HepG2 (cell line): ENCODE results near the gene SLC17A9. TPM values are rescaled to one million over a fixed set of nuclear protein-coding genes. Genes with fewer than 3 reads are reported as not detected.

ENCODE experiments used
- ADNP ChIP-seq: sonication (generic); formaldehyde crosslinking; IDR thresholded peaks from 2 replicates; pipeline ENCODE4 v1.4.0; 2020; ENCODE audit warnings: missing genetic modification reagents
- AGO2 ChIP-seq: fragments of 200-400 bp; formaldehyde crosslinking; optimal IDR thresholded peaks from 2 replicates; pipeline ENCODE3; 2017; ENCODE audit warnings: mild to moderate bottlenecking, low read depth, low read length, moderate library complexity
- ARNTL ChIP-seq: sonication (generic); formaldehyde crosslinking; IDR thresholded peaks from 2 replicates; pipeline ENCODE4 v1.4.0; 2020; ENCODE audit warnings: mild to moderate bottlenecking, missing genetic modification reagents
- ETV5 ChIP-seq: IDR thresholded peaks from 2 replicates; pipeline ENCODE4 v1.6.1; 2018; ENCODE audit warnings: missing biosample characterization, missing genetic modification reagents, inconsistent platforms, borderline replicate concordance
- HOXD1 ChIP-seq: sonication (generic); formaldehyde crosslinking; IDR thresholded peaks from 2 replicates; pipeline ENCODE4 v1.5.0; 2020; ENCODE audit warnings: missing genetic modification reagents
- KAT7 ChIP-seq: IDR thresholded peaks from 2 replicates; pipeline ENCODE4 v1.6.1; 2018; ENCODE audit warnings: borderline replicate concordance, missing compliant biosample characterization
- MTA1 ChIP-seq: sonication (generic); formaldehyde crosslinking; IDR thresholded peaks from 2 replicates; pipeline ENCODE4 v1.4.0; 2020; ENCODE audit warnings: missing genetic modification reagents, mild to moderate bottlenecking, borderline replicate concordance
- NFKB2 ChIP-seq: sonication (generic); formaldehyde crosslinking; IDR thresholded peaks from 2 replicates; pipeline ENCODE4 v1.4.0; 2020; ENCODE audit warnings: missing genetic modification reagents, borderline replicate concordance
- POLR2A ChIP-seq, 2 experiments: IDR thresholded peaks; 2 replicates each; pipeline ENCODE4 v1.6.1; 2011; ENCODE audit warnings: low read depth in 2 of 2, low read length in 2 of 2, mild to moderate bottlenecking in 1 of 2, moderate library complexity in 1 of 2; ENCODE audit not compliant: insufficient read depth in 1 of 2
- RAD21 ChIP-seq: fragments of 450-650 bp; formaldehyde crosslinking; IDR thresholded peaks from 2 replicates; pipeline ENCODE4 v1.5.0; 2020; ENCODE audit warnings: mild to moderate bottlenecking
- RFXAP ChIP-seq: sonication (generic); formaldehyde crosslinking; IDR thresholded peaks from 2 replicates; pipeline ENCODE4 v1.4.0; 2020; ENCODE audit warnings: missing genetic modification reagents, borderline replicate concordance
- ZNF160 ChIP-seq: sonication (generic); formaldehyde crosslinking; IDR thresholded peaks from 2 replicates; pipeline ENCODE4 v1.8.0; 2022; ENCODE audit warnings: mild to moderate bottlenecking, inconsistent platforms, missing genetic modification reagents
- ZNF263 ChIP-seq: sonication (generic); formaldehyde crosslinking; IDR thresholded peaks from 2 replicates; pipeline ENCODE4 v1.4.0; 2020; ENCODE audit warnings: missing genetic modification reagents
- ZNF441 ChIP-seq: sonication (generic); formaldehyde crosslinking; IDR thresholded peaks from 2 replicates; pipeline ENCODE4 v1.7.0; 2021; ENCODE audit warnings: missing genetic modification reagents, borderline replicate concordance
- ZNF543 ChIP-seq: sonication (generic); formaldehyde crosslinking; IDR thresholded peaks from 2 replicates; pipeline ENCODE4 v1.4.0; 2020; ENCODE audit warnings: mild to moderate bottlenecking, missing genetic modification reagents
- ZNF768 ChIP-seq: sonication (generic); formaldehyde crosslinking; IDR thresholded peaks from 2 replicates; pipeline ENCODE4 v1.4.0; 2020; ENCODE audit warnings: missing genetic modification reagents
- ZNF781 ChIP-seq: sonication (generic); formaldehyde crosslinking; IDR thresholded peaks from 2 replicates; pipeline ENCODE4 v1.5.1; 2020; ENCODE audit warnings: borderline replicate concordance, mild to moderate bottlenecking, missing genetic modification reagents; ENCODE audit errors: not compliant biosample characterization
- polyA plus RNA-seq, 8 experiments: library from polyadenylated mRNA; depleted of rRNA in 3 of 8; stranded (reverse) in 7 of 8; unstranded in 1 of 8; fragments of >200 nt; fragmentation: Illumina TruSeq in 4 of 8; extraction: Trizol in 4 of 8; gene quantifications; 2 replicates each; pipeline versions ENCODE4 v1.2.1 to v1.2.3, GENCODE V29; 2011 to 2016; ENCODE audit warnings: low read depth in 4 of 8, missing spikeins in 1 of 8, mixed read lengths in 1 of 8; ENCODE audit not compliant: insufficient read depth in 1 of 8
- total RNA-seq, 5 experiments: library from RNA; depleted of rRNA; stranded (reverse); fragments of >200 nt; fragmentation: Illumina TruSeq; extraction: Trizol; gene quantifications; 2 replicates each; pipeline ENCODE4 v1.2.3, GENCODE V29; 2016; ENCODE audit warnings: low read depth in 1 of 5
- TF ChIP-seq, protein P1 (sequence below): IDR thresholded peaks from 2 replicates; pipeline ENCODE4 v1.4.0; 2020; ENCODE audit warnings: mild to moderate bottlenecking, missing genetic modification reagents
- TF ChIP-seq, protein P2 (sequence below): sonication (generic); formaldehyde crosslinking; IDR thresholded peaks from 2 replicates; pipeline ENCODE4 v1.8.1; 2023; ENCODE audit warnings: mild to moderate bottlenecking, missing genetic modification reagents
- TF ChIP-seq, protein P3 (sequence below): sonication (generic); formaldehyde crosslinking; IDR thresholded peaks from 2 replicates; pipeline ENCODE4 v1.5.0; 2020; ENCODE audit warnings: mild to moderate bottlenecking, missing genetic modification reagents, borderline replicate concordance
- TF ChIP-seq, protein P4 (sequence below): sonication (generic); formaldehyde crosslinking; IDR thresholded peaks from 2 replicates; pipeline ENCODE4 v1.5.0; 2020; ENCODE audit warnings: missing genetic modification reagents

The SLC17A9 gene
- total and polyA plus RNA-seq, 2 of the 13 experiments (the other 11 are each of a cell fraction or from before 2014, with no cell fraction given), result 110 to 191 TPM

DNA sequence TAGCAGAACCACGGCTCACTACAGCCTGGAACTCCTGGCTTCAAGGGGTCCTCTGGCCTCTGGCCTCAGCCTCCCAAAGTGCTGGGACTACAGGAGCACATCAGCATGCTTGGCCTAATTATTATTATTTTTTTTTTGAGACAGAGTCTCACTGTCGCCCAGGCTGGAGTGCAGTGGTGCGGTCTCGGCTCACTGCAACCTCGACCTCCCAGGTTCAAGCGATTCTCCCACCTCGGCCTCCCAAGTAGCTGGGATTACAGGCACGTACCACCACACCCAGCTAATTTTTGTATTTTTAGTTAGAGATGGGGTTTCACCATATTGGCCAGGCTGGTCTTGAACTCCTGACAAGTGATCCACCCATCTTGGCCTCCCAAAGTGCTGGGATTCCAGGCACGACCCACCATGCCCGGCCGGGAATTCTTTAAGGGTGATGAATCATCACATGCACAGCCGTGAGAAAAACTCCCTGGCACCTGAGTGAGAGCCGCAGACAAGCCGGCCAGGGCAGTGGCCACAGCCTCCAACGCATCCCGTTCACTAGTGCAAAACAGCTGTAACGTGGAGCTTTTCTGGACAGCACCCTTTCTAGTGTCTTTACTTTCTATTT is 29.3 kb upstream of the SLC17A9 start (continued):
- TF ChIP-seq, protein P1, sequence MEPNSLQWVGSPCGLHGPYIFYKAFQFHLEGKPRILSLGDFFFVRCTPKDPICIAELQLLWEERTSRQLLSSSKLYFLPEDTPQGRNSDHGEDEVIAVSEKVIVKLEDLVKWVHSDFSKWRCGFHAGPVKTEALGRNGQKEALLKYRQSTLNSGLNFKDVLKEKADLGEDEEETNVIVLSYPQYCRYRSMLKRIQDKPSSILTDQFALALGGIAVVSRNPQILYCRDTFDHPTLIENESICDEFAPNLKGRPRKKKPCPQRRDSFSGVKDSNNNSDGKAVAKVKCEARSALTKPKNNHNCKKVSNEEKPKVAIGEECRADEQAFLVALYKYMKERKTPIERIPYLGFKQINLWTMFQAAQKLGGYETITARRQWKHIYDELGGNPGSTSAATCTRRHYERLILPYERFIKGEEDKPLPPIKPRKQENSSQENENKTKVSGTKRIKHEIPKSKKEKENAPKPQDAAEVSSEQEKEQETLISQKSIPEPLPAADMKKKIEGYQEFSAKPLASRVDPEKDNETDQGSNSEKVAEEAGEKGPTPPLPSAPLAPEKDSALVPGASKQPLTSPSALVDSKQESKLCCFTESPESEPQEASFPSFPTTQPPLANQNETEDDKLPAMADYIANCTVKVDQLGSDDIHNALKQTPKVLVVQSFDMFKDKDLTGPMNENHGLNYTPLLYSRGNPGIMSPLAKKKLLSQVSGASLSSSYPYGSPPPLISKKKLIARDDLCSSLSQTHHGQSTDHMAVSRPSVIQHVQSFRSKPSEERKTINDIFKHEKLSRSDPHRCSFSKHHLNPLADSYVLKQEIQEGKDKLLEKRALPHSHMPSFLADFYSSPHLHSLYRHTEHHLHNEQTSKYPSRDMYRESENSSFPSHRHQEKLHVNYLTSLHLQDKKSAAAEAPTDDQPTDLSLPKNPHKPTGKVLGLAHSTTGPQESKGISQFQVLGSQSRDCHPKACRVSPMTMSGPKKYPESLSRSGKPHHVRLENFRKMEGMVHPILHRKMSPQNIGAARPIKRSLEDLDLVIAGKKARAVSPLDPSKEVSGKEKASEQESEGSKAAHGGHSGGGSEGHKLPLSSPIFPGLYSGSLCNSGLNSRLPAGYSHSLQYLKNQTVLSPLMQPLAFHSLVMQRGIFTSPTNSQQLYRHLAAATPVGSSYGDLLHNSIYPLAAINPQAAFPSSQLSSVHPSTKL (CRISPR knock-in tag), result peak; percentile 76
- peak; percentile 69; the same call in 1 of the 2 replicates for TF ChIP-seq NFKB2 (CRISPR knock-in tag)
- peak; percentile 59; the same call in 1 of the 2 replicates for TF ChIP-seq ZNF441
- TF ChIP-seq MTA1 (CRISPR knock-in tag), result peak; percentile 44; the same call in 1 of the 2 replicates
- 0 out of 2 replicates have a peak, but pooled peaks have one; percentile 10 for TF ChIP-seq RAD21 (CRISPR knock-in tag)
- TF ChIP-seq, protein P2, sequence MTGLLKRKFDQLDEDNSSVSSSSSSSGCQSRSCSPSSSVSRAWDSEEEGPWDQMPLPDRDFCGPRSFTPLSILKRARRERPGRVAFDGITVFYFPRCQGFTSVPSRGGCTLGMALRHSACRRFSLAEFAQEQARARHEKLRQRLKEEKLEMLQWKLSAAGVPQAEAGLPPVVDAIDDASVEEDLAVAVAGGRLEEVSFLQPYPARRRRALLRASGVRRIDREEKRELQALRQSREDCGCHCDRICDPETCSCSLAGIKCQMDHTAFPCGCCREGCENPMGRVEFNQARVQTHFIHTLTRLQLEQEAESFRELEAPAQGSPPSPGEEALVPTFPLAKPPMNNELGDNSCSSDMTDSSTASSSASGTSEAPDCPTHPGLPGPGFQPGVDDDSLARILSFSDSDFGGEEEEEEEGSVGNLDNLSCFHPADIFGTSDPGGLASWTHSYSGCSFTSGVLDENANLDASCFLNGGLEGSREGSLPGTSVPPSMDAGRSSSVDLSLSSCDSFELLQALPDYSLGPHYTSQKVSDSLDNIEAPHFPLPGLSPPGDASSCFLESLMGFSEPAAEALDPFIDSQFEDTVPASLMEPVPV (CRISPR knock-in tag), result peak; percentile 20; the same call in 1 of the 2 replicates
- TF ChIP-seq ZNF768 (CRISPR knock-in tag), result peak; percentile 31; the same call in 1 of the 2 replicates
- TF ChIP-seq, protein P3, sequence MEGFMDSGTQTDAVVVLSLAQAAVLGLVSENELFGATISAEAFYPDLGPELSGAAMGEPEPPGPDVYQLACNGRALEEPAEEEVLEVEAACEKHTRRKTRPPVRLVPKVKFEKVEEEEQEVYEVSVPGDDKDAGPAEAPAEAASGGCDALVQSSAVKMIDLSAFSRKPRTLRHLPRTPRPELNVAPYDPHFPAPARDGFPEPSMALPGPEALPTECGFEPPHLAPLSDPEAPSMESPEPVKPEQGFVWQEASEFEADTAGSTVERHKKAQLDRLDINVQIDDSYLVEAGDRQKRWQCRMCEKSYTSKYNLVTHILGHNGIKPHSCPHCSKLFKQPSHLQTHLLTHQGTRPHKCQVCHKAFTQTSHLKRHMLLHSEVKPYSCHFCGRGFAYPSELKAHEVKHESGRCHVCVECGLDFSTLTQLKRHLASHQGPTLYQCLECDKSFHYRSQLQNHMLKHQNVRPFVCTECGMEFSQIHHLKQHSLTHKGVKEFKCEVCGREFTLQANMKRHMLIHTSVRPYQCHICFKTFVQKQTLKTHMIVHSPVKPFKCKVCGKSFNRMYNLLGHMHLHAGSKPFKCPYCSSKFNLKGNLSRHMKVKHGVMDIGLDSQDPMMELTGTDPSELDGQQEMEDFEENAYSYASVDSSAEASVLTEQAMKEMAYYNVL (CRISPR knock-in tag), result peak; percentile 61; the same call in 1 of the 2 replicates
- TF ChIP-seq ZNF160 (CRISPR knock-in tag), result 0 out of 2 replicates have a peak, but pooled peaks have one; percentile 37
- peak; percentile 72 for TF ChIP-seq RFXAP
- TF ChIP-seq ZNF781 (CRISPR knock-in tag), result peak; percentile 45
- peak; percentile 75 to 82 for TF ChIP-seq POLR2A (IDR thresholded peaks at IDR 0.05; ENCODE audit: insufficient read depth in 1 of 2, low read depth in 2 of 2, low read length in 2 of 2)
- peak; percentile 35; the same call in 1 of the 2 replicates for TF ChIP-seq ETV5 (CRISPR knock-in tag)
- TF ChIP-seq AGO2, result peak; percentile 44
- peak; percentile 28; the same call in 1 of the 2 replicates for TF ChIP-seq ZNF543 (CRISPR knock-in tag)
- TF ChIP-seq ARNTL (CRISPR knock-in tag), result 0 out of 2 replicates have a peak, but pooled peaks have one; percentile 16
- 0 out of 2 replicates have a peak, but pooled peaks have one; percentile 20 for TF ChIP-seq ZNF263
- 0 out of 2 replicates have a peak, but pooled peaks have one; percentile 57 for TF ChIP-seq KAT7 (CRISPR knock-in tag)
- TF ChIP-seq HOXD1 (CRISPR knock-in tag), result 0 out of 2 replicates have a peak, but pooled peaks have one; percentile 54
- TF ChIP-seq, protein P4, sequence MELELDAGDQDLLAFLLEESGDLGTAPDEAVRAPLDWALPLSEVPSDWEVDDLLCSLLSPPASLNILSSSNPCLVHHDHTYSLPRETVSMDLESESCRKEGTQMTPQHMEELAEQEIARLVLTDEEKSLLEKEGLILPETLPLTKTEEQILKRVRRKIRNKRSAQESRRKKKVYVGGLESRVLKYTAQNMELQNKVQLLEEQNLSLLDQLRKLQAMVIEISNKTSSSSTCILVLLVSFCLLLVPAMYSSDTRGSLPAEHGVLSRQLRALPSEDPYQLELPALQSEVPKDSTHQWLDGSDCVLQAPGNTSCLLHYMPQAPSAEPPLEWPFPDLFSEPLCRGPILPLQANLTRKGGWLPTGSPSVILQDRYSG (CRISPR knock-in tag), result peak; percentile 80; the same call in 1 of the 2 replicates
- peak; percentile 76; the same call in 1 of the 2 replicates for TF ChIP-seq ADNP (CRISPR knock-in tag)
